GM12878 (cell line): ENCODE data around the gene FAM185A.
"Not testable (repeated sequence)": the region's sequence is repeated elsewhere in the genome, so short reads cannot be mapped to it uniquely, and the experiment has no call there.

Experiments used
- ASH2L ChIP-seq: fragments of 300-600, 200-600 bp; sonication (generic); IDR thresholded peaks from 2 replicates; pipeline ENCODE4 v1.6.1; 2017; ENCODE audit warnings: low read depth, mild to moderate bottlenecking, borderline replicate concordance
- CHD2 ChIP-seq: IDR thresholded peaks from 2 replicates; pipeline ENCODE4 v1.6.1; 2011; ENCODE audit warnings: low read depth, low read length, improper control_type of control experiment, borderline replicate concordance
- EZH2 ChIP-seq: IDR thresholded peaks from 2 replicates; pipeline ENCODE4 v1.6.1; 2012; ENCODE audit warnings: low read depth, mild to moderate bottlenecking, control low read depth, inconsistent platforms, low read length, borderline replicate concordance; ENCODE audit not compliant: control insufficient read depth
- JUND ChIP-seq: IDR thresholded peaks from 2 replicates; pipeline ENCODE4 v1.6.1; 2012; ENCODE audit warnings: low read depth, mild to moderate bottlenecking, low read length, improper control_type of control experiment, moderate library complexity
- PBX3 ChIP-seq: IDR thresholded peaks from 2 replicates; pipeline ENCODE4 v1.6.1; 2011; ENCODE audit warnings: mild to moderate bottlenecking, low read depth, low read length, moderate library complexity; ENCODE audit not compliant: insufficient replicate concordance
- RAD21 ChIP-seq: IDR thresholded peaks from 2 replicates; pipeline ENCODE4 v1.6.1; 2011; ENCODE audit warnings: mild to moderate bottlenecking, low read depth, low read length, moderate library complexity; ENCODE audit not compliant: insufficient read depth

- not testable (repeated sequence) for TF ChIP-seq EZH2, PBX3, ASH2L, RAD21, JUND, CHD2
Measured at GRCh38 chr7:102761234-102761633, 12.4 kb downstream of the FAM185A start.
